RWPE1 (cell line): Measurements from ENCODE around the gene TELO2.

Experiments used
- CTCF ChIA-PET: fragments of 350-600 bp; sonication (Branson Sonifier 250); formaldehyde crosslinking; extraction: SDS; loops from one replicate; lab custom pipeline; 2021; lab: Yijun Ruan, JAX
- POLR2A ChIA-PET: fragments of 400-600 bp; formaldehyde crosslinking; extraction: SDS; loops from one replicate; lab custom pipeline; 2020; ENCODE audit warnings: antibody characterized with exemption; ENCODE audit not compliant: low non-redundant PET; lab: Yijun Ruan, JAX
- DNase-seq: peaks from one replicate; pipeline ENCODE4 v3.0.0; 2012; ENCODE audit warnings: low spot score
- H3K27ac ChIP-seq: fragments of 450-650 bp; 2 replicates; pipeline ENCODE4 v1.5.1; 2017
- CTCF ChIP-seq: fragments of 450-650 bp; conservative IDR thresholded peaks from 2 replicates; pipeline ENCODE4 v1.5.1; 2017; ENCODE audit warnings: low read depth, mild to moderate bottlenecking

TELO2 gene

GRCh38 chr16:1446296-1447080 lies 46.7 kb upstream of the TELO2 start:
- ChIA-PET CTCF (no interaction called here), POLR2A (no interaction called here)
- no peak overlapping the region for H3K27ac ChIP-seq
- no peak for TF ChIP-seq CTCF
- no peak for DNase-seq

GRCh38 chr16:1447965-1448364 lies 45.2 kb upstream of the TELO2 start:
- ChIA-PET CTCF (no interaction called here), POLR2A (no interaction called here)
- TF ChIP-seq CTCF: no peak
- no peak overlapping the region for H3K27ac ChIP-seq
- no peak for DNase-seq

DNA sequence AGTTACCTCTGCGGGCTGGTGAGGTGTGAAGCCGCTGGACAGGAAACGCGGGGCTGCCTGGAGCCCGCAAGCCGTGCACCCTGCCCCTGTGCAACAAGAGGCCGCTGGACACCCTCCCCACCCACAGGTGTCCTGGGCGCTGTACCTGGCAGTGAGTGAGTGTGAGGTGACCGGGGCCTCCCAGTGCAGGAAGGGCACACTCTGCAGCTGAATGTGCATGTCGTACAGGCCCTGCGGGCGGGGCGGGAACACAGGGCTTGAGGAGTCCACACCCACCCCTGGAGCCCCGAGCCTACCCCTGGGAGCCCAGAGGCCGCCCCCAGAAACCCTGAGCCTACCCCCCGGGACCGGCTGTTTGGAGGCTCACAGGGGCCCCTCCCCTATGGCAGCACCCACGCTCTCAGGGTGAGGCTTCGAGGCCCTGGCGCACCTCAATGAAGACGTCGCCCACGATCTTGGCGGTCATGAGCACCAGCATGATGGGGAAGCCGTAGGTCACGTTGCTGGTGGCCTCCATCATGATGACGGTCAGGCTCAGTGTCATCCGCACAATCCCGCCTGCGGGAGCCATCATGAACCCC lies 44.5 kb upstream of the TELO2 start:
- no peak for DNase-seq
- CTCF ChIA-PET: no interaction called here
- no peak for TF ChIP-seq CTCF
- no peak overlapping the region for H3K27ac ChIP-seq
- POLR2A ChIA-PET: no interaction called here

GRCh38 chr16:1449201-1449788 lies 43.9 kb upstream of the TELO2 start:
- H3K27ac ChIP-seq: peak overlapping the region; percentile 5; the same call in 1 of the 2 replicates
- CTCF ChIA-PET: no interaction called here
- TF ChIP-seq CTCF: no peak

GRCh38 chr16:1450218-1450617 lies 42.9 kb upstream of the TELO2 start:
- no peak for TF ChIP-seq CTCF
- no peak for DNase-seq
- peak overlapping the region; percentile 5; the same call in 1 of the 2 replicates for H3K27ac ChIP-seq
- ChIA-PET POLR2A (no interaction called here), CTCF (no interaction called here)

More at GRCh38 chr16:1449201-1449788, 43.9 kb upstream of the TELO2 start:
- DNase-seq: no peak
- POLR2A ChIA-PET: no interaction called here

DNA sequence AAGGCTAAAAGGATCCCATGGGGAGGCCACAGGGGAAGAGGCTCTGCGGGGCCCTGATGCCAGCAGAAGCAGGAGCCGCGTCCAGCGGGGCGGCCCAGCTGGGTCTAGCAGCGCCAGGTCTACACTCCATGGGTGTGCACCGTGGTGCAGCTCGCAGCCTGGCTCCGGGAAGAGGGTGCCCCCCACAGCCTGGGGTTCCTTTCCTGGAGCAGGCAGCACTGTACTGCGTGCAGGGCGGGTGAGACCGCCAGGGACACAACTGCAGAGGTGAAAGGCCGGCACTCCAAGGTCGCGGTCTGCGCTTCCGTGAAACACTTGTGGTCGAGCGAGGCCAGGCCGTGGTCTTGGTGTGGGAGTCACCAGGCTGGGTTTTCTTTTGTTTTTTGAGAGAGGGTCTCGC lies 42.3 kb upstream of the TELO2 start:
- no peak for TF ChIP-seq CTCF
- ChIA-PET CTCF (no interaction called here), POLR2A (no interaction called here)
- DNase-seq: no peak
- 0 out of 2 replicates have a peak overlapping the region, but pooled peaks have one; percentile 5 for H3K27ac ChIP-seq
